Hepatocyte (in vitro differentiated cells): ENCODE results near the gene STPG4.

Experiments
- EZH2phosphoT487 ChIP-seq: fragments of 200-600 bp; sonication (generic); IDR thresholded peaks from one replicate; pipeline ENCODE4 v1.6.1; 2018; ENCODE audit warnings: antibody characterized with exemption, mild to moderate bottlenecking, low read depth, moderate library complexity; ENCODE audit not compliant: unreplicated experiment, severe bottlenecking
- TF ChIP-seq, protein P1 (sequence below): fragments of 200-600 bp; sonication (generic); IDR thresholded peaks from 2 replicates; pipeline ENCODE4 v1.5.1; 2016; ENCODE audit warnings: antibody characterized with exemption, mild to moderate bottlenecking; ENCODE audit not compliant: poor library complexity

DNA sequence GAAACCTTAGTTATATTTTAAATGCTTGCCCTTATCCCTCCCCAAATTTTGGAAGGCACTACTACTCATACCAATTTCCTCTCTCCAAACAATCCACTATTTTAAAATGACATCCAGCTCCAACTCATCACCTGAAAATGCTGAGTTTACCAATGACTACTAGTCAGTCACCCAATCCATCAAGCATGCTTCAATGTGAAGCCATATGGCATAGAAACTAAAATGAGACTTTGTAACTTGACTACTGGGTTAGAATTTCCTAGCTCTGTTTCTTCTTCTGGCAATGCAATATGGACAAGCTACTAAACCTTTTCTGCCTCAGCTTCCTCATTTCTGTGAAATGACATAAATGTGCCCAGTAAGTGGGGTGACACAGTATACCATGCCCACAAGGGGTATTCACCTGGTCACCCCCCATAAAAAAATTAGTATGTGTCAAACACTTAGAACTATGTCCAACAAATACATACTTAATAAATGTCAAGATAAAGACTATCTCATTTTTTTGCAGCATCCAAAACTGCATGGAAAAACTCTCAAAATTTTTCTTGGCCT lies 10.0 kb upstream of the STPG4 start:
- TF ChIP-seq, protein P1, sequence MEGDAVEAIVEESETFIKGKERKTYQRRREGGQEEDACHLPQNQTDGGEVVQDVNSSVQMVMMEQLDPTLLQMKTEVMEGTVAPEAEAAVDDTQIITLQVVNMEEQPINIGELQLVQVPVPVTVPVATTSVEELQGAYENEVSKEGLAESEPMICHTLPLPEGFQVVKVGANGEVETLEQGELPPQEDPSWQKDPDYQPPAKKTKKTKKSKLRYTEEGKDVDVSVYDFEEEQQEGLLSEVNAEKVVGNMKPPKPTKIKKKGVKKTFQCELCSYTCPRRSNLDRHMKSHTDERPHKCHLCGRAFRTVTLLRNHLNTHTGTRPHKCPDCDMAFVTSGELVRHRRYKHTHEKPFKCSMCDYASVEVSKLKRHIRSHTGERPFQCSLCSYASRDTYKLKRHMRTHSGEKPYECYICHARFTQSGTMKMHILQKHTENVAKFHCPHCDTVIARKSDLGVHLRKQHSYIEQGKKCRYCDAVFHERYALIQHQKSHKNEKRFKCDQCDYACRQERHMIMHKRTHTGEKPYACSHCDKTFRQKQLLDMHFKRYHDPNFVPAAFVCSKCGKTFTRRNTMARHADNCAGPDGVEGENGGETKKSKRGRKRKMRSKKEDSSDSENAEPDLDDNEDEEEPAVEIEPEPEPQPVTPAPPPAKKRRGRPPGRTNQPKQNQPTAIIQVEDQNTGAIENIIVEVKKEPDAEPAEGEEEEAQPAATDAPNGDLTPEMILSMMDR: no peak
- TF ChIP-seq EZH2phosphoT487: no peak
